Mesendoderm (in vitro differentiated cells): Measurements from ENCODE around the gene YPEL3.

Source experiments
- DNase-seq: peaks from one replicate; pipeline ENCODE4 v3.0.0; 2013
- H2AK5ac ChIP-seq: 2 replicates; pipeline ENCODE4 v1.6.1; 2013; ENCODE audit warnings: low read length, inconsistent platforms
- H2BK120ac ChIP-seq: 2 replicates; pipeline ENCODE4 v1.6.1; 2013; ENCODE audit warnings: low read depth, mild to moderate bottlenecking, low read length, moderate library complexity, mixed read lengths
- H2BK15ac ChIP-seq: replicated peaks from 2 replicates; pipeline ENCODE4 v1.6.1; 2013; ENCODE audit warnings: low read depth, mild to moderate bottlenecking, moderate library complexity
- H2BK5ac ChIP-seq: 2 replicates; pipeline ENCODE4 v1.6.1; 2013; ENCODE audit warnings: low read length, inconsistent platforms
- H3K18ac ChIP-seq: 2 replicates; pipeline ENCODE4 v1.6.1; 2013; ENCODE audit warnings: mild to moderate bottlenecking, low read length, mixed read lengths
- H3K23ac ChIP-seq: one replicate; pipeline ENCODE4 v1.6.1; 2013; ENCODE audit warnings: low read length
- H3K27ac ChIP-seq: 2 replicates; pipeline ENCODE4 v1.5.1; 2013; ENCODE audit warnings: low read depth, mild to moderate bottlenecking, inconsistent platforms, low read length, moderate library complexity
- H3K27me3 ChIP-seq: 2 replicates; pipeline ENCODE4 v1.6.1; 2013; ENCODE audit warnings: low read length, control low read depth, mild to moderate bottlenecking, inconsistent platforms; ENCODE audit not compliant: insufficient read depth, poor library complexity
- H3K36me3 ChIP-seq: 2 replicates; pipeline ENCODE4 v1.6.1; 2013; ENCODE audit warnings: low read length, inconsistent platforms; ENCODE audit not compliant: control insufficient read depth, insufficient read depth
- H3K4ac ChIP-seq: one replicate; pipeline ENCODE4 v1.6.1; 2013; ENCODE audit warnings: low read depth, mild to moderate bottlenecking, low read length, moderate library complexity
- H3K4me1 ChIP-seq: 2 replicates; pipeline ENCODE4 v1.6.1; 2013; ENCODE audit warnings: low read depth, low read length, inconsistent platforms; ENCODE audit not compliant: control insufficient read depth
- H3K4me2 ChIP-seq: 2 replicates; pipeline ENCODE4 v1.6.1; 2013; ENCODE audit warnings: low read length
- H3K4me3 ChIP-seq: 2 replicates; pipeline ENCODE4 v1.5.1; 2013; ENCODE audit warnings: mild to moderate bottlenecking, low read length
- H3K56ac ChIP-seq: one replicate; pipeline ENCODE4 v1.6.1; 2013; ENCODE audit warnings: low read length
- H3K79me1 ChIP-seq: 2 replicates; pipeline ENCODE4 v1.6.1; 2013; ENCODE audit warnings: low read length, inconsistent platforms
- H3K79me2 ChIP-seq: 2 replicates; pipeline ENCODE4 v1.6.1; 2013; ENCODE audit warnings: mild to moderate bottlenecking, low read length; ENCODE audit not compliant: control insufficient read depth, insufficient read depth
- H3K9ac ChIP-seq: 2 replicates; pipeline ENCODE4 v1.6.1; 2013; ENCODE audit warnings: low read length, inconsistent platforms
- H4K5ac ChIP-seq: one replicate; pipeline ENCODE4 v1.6.1; 2013; ENCODE audit warnings: low read length
- H4K8ac ChIP-seq: one replicate; pipeline ENCODE4 v1.6.1; 2013; ENCODE audit warnings: low read depth, mild to moderate bottlenecking, control low read depth, low read length, moderate library complexity
- WGBS: extraction: QIAGEN DNeasy Blood & Tissue Kit; methylation state at CpG from one replicate; pipeline ENCODE4 v1.1.7; 2013; ENCODE audit warnings: low lambda C conversion rate, missing lambda C conversion rate; ENCODE audit not compliant: insufficient coverage; ENCODE audit errors: extremely low coverage; 5-methylcytosine and 5-hydroxymethylcytosine counted together

YPEL3 gene

DNA sequence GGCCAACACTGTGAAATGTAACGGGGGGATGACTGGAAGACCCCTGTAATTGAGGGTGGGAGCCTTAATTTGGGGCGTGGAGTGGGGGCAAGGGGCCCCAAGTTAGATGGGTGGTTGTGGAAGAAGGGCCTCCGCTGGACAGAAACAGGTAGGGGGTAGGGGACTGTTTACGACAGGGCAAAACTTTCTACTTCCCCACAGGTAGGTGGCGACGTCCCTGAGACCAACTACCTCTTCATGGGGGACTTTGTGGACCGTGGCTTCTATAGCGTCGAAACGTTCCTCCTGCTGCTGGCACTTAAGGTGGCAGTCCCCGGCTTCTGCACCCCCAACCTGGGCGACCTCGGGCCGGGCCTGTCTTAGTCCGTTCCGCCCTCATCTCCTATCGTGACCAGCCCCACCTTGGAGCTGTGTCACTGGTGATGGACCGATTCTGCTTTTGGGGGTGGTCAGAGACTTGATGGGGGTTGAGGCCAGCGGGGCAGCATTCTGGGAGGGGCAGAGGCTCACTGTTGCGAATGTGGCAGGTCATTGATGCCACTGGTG is 13.4 kb downstream of the YPEL3 start:
- Histone ChIP-seq H3K23ac (no peak overlapping the region), H2BK120ac (no peak overlapping the region), H3K4me1 (peaks cover 4% of the 10 kb centered on the region), H3K27ac (no peak overlapping the region), H3K4me3 (no peak overlapping the region), H2BK5ac (no peak overlapping the region), H3K36me3 (peaks cover 23% of the 10 kb centered on the region), H3K56ac (no peak overlapping the region), H3K18ac (no peak overlapping the region), H4K8ac (no peak overlapping the region), H3K9ac (no peak overlapping the region), H3K79me1 (peaks cover 17% of the 10 kb centered on the region), H3K4me2 (no peak overlapping the region), H3K27me3 (no peaks in the 10 kb centered on the region), H3K4ac (no peak overlapping the region), H2BK15ac (no peak overlapping the region), H2AK5ac (no peak overlapping the region), H4K5ac (no peak overlapping the region), H3K79me2 (peaks cover 15% of the 10 kb centered on the region)
- DNase-seq, result no peak
- no CpG with 5 or more reads among the region's 20 CpGs for WGBS

DNA sequence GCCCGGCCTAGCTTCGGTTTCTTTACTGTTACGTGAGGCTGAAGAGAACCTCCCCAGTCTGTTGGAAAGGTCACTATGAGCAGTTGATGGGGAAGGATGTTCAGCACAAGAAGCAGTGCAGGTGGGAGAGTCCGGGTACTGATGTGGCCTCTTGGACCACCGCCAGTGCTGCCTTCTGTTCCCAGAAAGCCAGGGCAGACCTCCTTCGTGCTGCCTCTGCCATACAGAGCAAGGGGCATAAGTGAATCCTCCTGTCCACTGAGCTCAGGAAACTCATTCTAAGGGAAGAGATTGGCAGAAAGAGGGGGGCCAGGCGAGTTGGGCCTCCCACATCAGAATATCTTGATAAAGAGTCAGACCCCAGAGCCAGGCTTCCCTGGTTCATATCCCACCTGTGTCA is 16.5 kb downstream of the YPEL3 start:
- no peak overlapping the region for H3K27ac ChIP-seq
- H3K23ac ChIP-seq, result no peak overlapping the region
- no peak for DNase-seq
- H3K9ac ChIP-seq, result no peak overlapping the region
- H3K18ac ChIP-seq, result no peak overlapping the region
- H3K4ac ChIP-seq, result no peak overlapping the region
- peaks cover 27% of the 10 kb centered on the region for H3K79me1 ChIP-seq
- H3K4me2 ChIP-seq, result no peak overlapping the region
- H3K36me3 ChIP-seq, result peaks cover 19% of the 10 kb centered on the region
- WGBS, result no CpG with 5 or more reads among the region's 7 CpGs
- no peak overlapping the region for H2AK5ac ChIP-seq
- no peak overlapping the region for H2BK120ac ChIP-seq
- H2BK5ac ChIP-seq, result no peak overlapping the region
- H3K4me3 ChIP-seq, result no peak overlapping the region
- no peak overlapping the region for H3K56ac ChIP-seq
- no peak overlapping the region for H4K5ac ChIP-seq
- H3K79me2 ChIP-seq, result peaks cover 31% of the 10 kb centered on the region
- no peaks in the 10 kb centered on the region for H3K27me3 ChIP-seq
- no peak overlapping the region for H4K8ac ChIP-seq
- H3K4me1 ChIP-seq, result peaks cover 2% of the 10 kb centered on the region
- H2BK15ac ChIP-seq, result no peak overlapping the region

DNA sequence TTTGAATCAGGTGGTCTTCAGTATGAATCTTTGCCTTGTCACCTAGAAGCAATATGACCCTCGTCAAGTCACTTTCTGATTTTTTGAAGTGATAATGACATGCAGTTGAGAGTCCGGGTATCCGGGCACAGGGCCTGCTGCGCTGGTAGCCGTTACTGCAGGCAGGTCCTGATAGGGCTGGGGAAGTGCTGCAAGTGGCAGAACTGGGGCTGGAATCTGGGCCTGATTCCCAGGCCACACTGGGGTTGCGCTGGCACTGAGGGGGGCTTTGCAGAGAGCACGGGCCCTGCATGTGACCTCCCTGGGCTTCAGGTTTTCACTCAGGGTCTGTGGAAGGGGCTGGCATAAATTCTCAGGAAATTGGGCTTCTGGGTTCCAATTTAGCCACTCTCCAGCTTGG is 17.3 kb downstream of the YPEL3 start:
- Histone ChIP-seq H3K27me3 (no peaks in the 10 kb centered on the region), H3K9ac (no peak overlapping the region), H3K23ac (no peak overlapping the region), H3K4ac (no peak overlapping the region), H2BK5ac (no peak overlapping the region), H3K4me3 (no peak overlapping the region), H3K79me1 (peaks cover 27% of the 10 kb centered on the region), H3K79me2 (peaks cover 31% of the 10 kb centered on the region), H3K4me1 (peaks cover 2% of the 10 kb centered on the region), H3K56ac (no peak overlapping the region), H3K36me3 (peaks cover 19% of the 10 kb centered on the region), H2AK5ac (no peak overlapping the region), H4K8ac (no peak overlapping the region), H2BK120ac (no peak overlapping the region), H4K5ac (no peak overlapping the region), H2BK15ac (no peak overlapping the region), H3K4me2 (no peak overlapping the region), H3K27ac (no peak overlapping the region), H3K18ac (no peak overlapping the region)
- WGBS, result no CpG with 5 or more reads among the region's 7 CpGs
- DNase-seq, result no peak

DNA sequence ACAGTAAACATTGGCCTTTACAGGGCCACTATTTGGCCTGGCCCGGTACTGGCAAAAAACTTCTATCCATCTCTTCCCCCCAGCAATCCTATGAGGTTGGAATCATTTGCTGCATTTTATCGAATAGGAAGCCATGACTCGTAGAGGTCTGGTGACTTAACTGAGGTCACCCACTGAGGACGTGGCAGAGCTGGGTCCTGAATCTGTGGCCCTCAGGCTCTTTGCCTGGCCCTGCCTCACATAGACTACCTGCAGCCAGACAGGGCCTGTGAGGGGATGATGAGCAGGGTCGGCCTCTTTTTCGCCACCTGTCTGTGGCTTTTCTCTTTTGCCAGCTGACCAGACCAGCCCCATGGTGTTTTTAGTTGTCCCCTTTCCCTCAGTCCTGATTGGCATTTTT is 18.4 kb downstream of the YPEL3 start:
- H4K5ac ChIP-seq, result no peak overlapping the region
- no peaks in the 10 kb centered on the region for H3K27me3 ChIP-seq
- H3K9ac ChIP-seq, result no peak overlapping the region
- no peak overlapping the region for H3K4ac ChIP-seq
- H3K4me1 ChIP-seq, result peaks cover 2% of the 10 kb centered on the region
- H3K56ac ChIP-seq, result no peak overlapping the region
- H3K79me2 ChIP-seq, result peaks cover 31% of the 10 kb centered on the region
- H3K4me2 ChIP-seq, result no peak overlapping the region
- H2AK5ac ChIP-seq, result no peak overlapping the region
- no peak overlapping the region for H2BK5ac ChIP-seq
- no peak overlapping the region for H3K18ac ChIP-seq
- H3K27ac ChIP-seq, result no peak overlapping the region
- WGBS, result no CpG with 5 or more reads among the region's 6 CpGs
- no peak overlapping the region for H3K23ac ChIP-seq
- H2BK120ac ChIP-seq, result no peak overlapping the region
- DNase-seq, result no peak
- H3K4me3 ChIP-seq, result no peak overlapping the region
- H2BK15ac ChIP-seq, result no peak overlapping the region
- H3K79me1 ChIP-seq, result peaks cover 26% of the 10 kb centered on the region
- peaks cover 9% of the 10 kb centered on the region for H3K36me3 ChIP-seq
- H4K8ac ChIP-seq, result no peak overlapping the region

DNA sequence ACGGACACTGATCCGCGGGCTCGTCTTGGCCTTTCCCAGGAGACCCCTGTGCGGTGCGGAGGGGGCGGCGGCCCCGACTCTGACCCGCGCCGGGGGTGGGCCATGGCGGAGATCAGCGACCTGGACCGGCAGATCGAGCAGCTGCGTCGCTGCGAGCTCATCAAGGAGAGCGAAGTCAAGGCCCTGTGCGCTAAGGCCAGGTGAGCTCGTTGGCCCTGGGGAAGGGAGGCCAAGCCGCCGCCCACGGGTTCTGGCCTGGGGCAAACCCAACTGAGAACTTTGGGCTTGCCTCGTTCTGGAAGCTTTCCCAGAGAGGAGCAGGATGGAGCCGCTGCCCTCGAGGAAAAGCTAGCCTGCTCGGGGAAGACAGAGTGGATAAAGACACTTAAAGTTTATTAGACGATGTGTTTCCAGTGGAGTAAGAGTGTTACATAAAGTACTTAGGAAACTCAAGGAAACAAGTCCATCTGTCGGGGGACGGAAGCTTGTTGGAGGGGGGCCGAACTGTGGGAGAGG is 19.7 kb downstream of the YPEL3 start:
- Histone ChIP-seq H2AK5ac (peak overlapping the region; percentile 65), H3K23ac (peak overlapping the region; percentile 24), H3K4me1 (peaks cover 2% of the 10 kb centered on the region), H3K4me2 (peak overlapping the region; percentile 97), H3K36me3 (peaks cover 13% of the 10 kb centered on the region), H3K27ac (peak overlapping the region; percentile 25), H4K8ac (no peak overlapping the region), H3K4me3 (peak overlapping the region; percentile 97), H3K79me1 (peaks cover 26% of the 10 kb centered on the region), H2BK15ac (no peak overlapping the region), H3K18ac (peak overlapping the region; percentile 75), H4K5ac (no peak overlapping the region), H3K9ac (peak overlapping the region; percentile 98), H2BK5ac (no peak overlapping the region), H3K79me2 (peaks cover 31% of the 10 kb centered on the region), H3K4ac (peak overlapping the region; percentile 64), H3K56ac (peak overlapping the region; percentile 99), H3K27me3 (no peaks in the 10 kb centered on the region), H2BK120ac (no peak overlapping the region)
- no peak for DNase-seq
- no CpG with 5 or more reads among the region's 33 CpGs for WGBS
